ENCODE measurements around the gene C1QTNF6.

C1QTNF6 gene

GRCh38 chr22:37208401-37209139, 20.5 kb upstream of the C1QTNF6 start:
- no peaks in the 10 kb centered on the region for H3K36me3 ChIP-seq (ENCODE audit: control insufficient read depth in 2 of 2, insufficient read depth in 1 of 2, low read length in 2 of 2)
- H3K27ac ChIP-seq (ENCODE audit: extremely low read depth, low read depth, low read length), result no peak overlapping the region
- ChIA-PET CTCF (interaction anchor here (0.7 to 3.9 kb wide), 3 partner anchors 9 to 227 kb away, joined by 3 to 24 read pairs (median 3); no protein-coding TSS in a partner anchor), POLR2A (interaction anchor here (1.5 kb wide), 1 partner anchor 9 kb away, joined by 7 read pairs; no protein-coding TSS in a partner anchor)
- H3K9me3 ChIP-seq (ENCODE audit: control insufficient read depth, insufficient read depth, low read depth, low read length), result no peaks in the 10 kb centered on the region
- H3K4me1 ChIP-seq (ENCODE audit: control insufficient read depth, insufficient read depth, low read length), result no peaks in the 10 kb centered on the region
- TF ChIP-seq ZFP3 (tag by site-specific recombination; IDR thresholded peaks at IDR 0.05; ENCODE audit: low read depth), result peak; percentile 45; the same call in 1 of the 2 replicates
- no peak for TF ChIP-seq ZNF544 (tag by site-specific recombination; IDR thresholded peaks at IDR 0.05)
- no peak for TF ChIP-seq ZNF513 (tag by site-specific recombination; IDR thresholded peaks at IDR 0.05)
- no peak for TF ChIP-seq ZNF223 (tag by site-specific recombination; IDR thresholded peaks at IDR 0.05)
- no peak overlapping the region for H3K4me3 ChIP-seq (ENCODE audit: low read depth, low read length)

GRCh38 chr22:37207981-37208380, 19.9 kb upstream of the C1QTNF6 start:
- CTCF ChIA-PET, result interaction anchor here (1.0 to 3.9 kb wide), 2 partner anchors 8 to 9 kb away, joined by 4 to 24 read pairs; no protein-coding TSS in a partner anchor

More at GRCh38 chr22:37207981-37208380, 19.9 kb upstream of the C1QTNF6 start:
- Histone ChIP-seq H3K4me1 (ENCODE audit: control insufficient read depth, insufficient read depth, low read length) (no peaks in the 10 kb centered on the region), H3K27ac (ENCODE audit: extremely low read depth, low read depth, low read length) (no peak overlapping the region), H3K9me3 (ENCODE audit: control insufficient read depth, insufficient read depth, low read depth, low read length) (no peaks in the 10 kb centered on the region), H3K36me3 (ENCODE audit: control insufficient read depth in 2 of 2, insufficient read depth in 1 of 2, low read length in 2 of 2) (no peaks in the 10 kb centered on the region), H3K4me3 (ENCODE audit: low read depth, low read length) (no peak overlapping the region)
- POLR2A ChIA-PET, result interaction anchor here (1.5 kb wide), 1 partner anchor 9 kb away, joined by 7 read pairs; no protein-coding TSS in a partner anchor
- TF ChIP-seq ZSCAN18 (tag by site-specific recombination; IDR thresholded peaks at IDR 0.05) (no peak), ZBTB49 (tag by site-specific recombination; IDR thresholded peaks at IDR 0.05; ENCODE audit: low read depth) (no peak), ZNF311 (tag by site-specific recombination; IDR thresholded peaks at IDR 0.05; ENCODE audit: borderline replicate concordance) (no peak), BCL11B (tag by site-specific recombination; IDR thresholded peaks at IDR 0.05; ENCODE audit: low read depth) (no peak), ZBTB48 (tag by site-specific recombination; IDR thresholded peaks at IDR 0.05) (no peak), ZNF670 (tag by site-specific recombination; IDR thresholded peaks at IDR 0.05; ENCODE audit: low read depth) (no peak)
